Effector CD8-positive, alpha-beta T cell (primary cell): ENCODE results near the gene DDIT3.
"Not testable (repeated sequence)": the region's sequence is repeated elsewhere in the genome, so short reads cannot be mapped to it uniquely, and the experiment has no call there.

Experiments used
- DNase-seq: peaks from one replicate; lab custom pipeline; 2025; lab: John Stamatoyannopoulos, UW
- total RNA-seq, 4 experiments: gene quantifications; one replicate each; lab custom pipeline; 2026; lab: John Stamatoyannopoulos, UW

DDIT3 gene, protein sequence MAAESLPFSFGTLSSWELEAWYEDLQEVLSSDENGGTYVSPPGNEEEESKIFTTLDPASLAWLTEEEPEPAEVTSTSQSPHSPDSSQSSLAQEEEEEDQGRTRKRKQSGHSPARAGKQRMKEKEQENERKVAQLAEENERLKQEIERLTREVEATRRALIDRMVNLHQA
- 33.2 to 51.1 (median 48.0) reads per million in 4 experiments for total RNA-seq

DNA sequence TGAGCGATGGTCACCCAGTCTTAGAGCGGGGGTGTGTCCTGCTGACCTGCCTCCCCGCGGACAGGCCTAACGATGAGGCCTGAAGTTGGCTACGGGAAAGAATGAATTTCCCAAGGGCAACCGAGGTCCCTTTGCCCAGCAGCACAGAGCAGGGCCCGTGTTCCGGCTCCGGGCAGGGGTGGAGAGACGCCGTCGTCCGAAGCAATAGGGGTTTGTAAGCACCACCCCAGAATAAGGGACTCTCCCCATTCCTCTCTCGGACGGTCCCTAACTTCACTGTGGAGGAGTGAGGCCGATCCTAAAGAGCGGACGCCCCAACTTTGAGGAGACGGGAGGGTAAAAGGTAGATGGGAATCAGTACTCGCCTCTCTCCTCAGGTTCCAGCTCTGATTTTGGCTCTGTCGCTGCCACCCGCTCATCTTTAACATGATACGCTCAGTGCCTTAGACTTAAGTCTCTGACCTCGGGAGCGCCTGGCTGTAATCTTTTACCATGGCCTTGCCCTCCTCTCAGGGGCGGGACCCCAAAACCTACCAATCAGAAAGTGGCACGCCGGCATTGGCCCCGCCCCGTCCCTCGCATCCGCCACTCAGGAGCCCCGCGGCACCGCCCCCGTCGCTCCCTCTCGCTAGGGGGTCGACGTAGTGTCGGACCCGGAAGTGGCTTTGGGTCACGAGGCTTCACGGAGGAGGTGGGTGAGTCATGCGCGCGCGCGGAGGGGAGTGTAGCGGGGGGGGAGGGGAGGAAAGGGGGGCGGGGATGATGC is at the start of gene DDIT3:
TSS of gene DDIT3 (minus strand) at position 462 of the 766 bp plus-strand sequence. CDS start 3,108 bp downstream, outside the sequence.
- peak; percentile 99 for DNase-seq

DNA sequence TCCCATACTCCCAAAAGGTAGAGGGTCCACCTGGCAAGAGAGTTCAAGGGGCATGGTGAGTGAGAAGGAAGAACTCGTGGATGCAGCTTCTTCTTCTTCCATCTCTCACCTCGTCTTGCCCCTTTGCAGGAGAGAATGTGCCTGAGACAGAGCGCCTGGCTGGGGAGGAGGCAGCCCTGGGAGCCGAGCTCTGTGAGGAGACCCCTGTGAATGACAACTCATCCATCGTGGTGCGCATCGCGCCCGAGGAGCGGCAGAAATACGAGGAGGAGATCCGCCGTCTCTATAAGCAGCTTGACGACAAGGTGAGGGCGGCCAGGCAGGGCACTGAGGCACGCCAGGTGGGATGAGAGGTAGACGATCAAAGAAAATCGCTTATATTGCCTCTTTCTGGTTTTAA is 49.5 kb upstream of the DDIT3 start:
- DNase-seq: no peak

DNA sequence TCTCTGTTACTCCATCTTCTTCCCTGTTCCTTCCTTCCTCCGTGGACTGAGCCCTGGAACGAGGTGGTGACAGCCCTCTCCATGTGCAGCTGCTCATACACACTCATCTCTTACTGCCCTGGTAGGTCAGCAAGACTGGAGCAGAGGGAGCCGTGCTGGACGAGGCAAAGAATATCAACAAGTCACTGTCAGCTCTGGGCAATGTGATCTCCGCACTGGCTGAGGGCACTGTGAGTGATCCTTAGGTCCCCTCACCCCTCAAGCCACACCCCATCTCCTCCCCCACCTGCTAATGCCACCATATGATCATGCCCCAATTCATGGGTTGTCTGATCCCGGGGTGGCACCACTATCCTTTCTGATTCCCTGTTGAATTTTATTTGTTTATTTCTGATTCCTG is 48.5 kb upstream of the DDIT3 start:
- DNase-seq: no peak

DNA sequence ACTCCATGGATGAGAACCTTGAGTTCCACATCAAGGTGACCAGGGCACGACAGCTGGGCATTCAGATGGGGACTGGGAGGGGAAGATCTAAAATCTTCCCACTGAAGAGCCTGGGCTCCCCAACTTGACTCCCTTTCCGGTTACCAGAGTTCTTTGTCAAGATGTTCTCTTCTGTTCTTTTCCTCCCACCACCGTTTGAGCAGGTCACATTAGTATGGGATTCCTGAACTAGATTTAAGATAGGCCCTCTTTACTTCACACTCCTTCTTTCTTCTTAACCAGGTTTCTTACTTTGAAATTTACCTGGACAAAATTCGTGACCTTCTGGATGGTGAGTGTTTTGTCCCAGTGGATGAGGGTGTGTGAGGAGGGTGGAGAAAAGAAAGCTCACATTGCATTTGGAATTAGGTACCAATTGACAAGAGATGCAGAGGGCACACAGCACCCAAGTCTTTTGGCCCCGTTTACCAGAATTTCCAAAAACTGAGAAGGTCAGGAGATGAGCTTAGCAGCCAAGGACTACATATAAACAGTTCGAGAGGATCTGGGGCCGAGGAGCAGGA is 43.9 kb upstream of the DDIT3 start:
- DNase-seq: no peak

DNA sequence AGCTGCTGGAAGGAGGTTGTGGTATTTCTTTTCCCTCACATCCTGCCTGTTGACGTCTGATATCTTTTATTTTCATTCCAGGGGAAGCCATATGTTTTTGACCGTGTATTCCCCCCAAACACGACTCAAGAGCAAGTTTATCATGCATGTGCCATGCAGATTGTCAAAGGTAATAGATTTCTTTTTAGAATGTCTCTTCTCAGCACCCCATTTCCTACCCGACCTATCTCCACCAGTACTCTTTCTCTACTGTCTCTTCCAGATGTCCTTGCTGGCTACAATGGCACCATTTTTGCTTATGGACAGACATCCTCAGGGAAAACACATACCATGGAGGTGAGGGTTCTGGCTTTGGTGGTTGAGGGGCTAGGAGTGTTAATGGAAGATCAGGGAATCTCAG is 43.0 kb upstream of the DDIT3 start:
- DNase-seq: no peak

DNA sequence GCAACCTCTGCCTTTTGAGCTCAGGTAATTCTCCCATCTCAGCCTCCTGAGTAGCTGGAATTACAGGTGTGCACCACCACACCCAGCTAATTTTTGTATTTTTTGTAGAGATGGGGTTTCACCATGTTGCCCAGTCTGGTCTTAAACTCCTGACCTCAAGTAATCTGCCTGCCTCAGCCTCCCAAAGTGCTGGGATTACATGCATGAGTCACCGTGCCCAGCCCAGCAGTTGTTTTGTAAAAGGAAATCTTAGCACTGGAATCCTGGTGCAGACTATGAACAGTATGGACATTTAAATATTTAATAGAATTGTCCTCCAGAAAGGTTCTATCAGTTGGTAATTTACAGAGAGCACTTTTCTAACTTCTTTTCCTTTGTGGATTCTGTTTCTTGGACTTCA is 40.8 kb upstream of the DDIT3 start:
- DNase-seq: not testable (repeated sequence)

DNA sequence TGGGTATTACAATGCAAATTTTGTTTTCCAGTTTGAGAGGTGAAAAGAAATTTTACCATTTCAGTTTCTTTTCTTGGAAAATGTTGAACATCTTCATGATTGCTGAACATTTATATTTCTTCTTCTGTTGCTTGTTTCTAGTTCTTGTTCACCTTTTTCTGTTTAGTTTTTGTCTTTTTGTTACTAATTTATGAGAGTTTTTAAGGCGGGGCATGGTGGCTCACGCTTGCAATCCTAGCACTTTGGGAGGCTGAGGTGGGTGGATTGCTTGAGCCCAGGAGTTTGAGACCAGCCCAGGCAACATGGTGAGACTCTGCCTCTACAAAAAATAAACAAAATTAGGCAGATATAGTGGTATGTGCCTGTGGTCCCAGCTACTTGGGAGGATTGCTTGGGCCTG is 40.2 kb upstream of the DDIT3 start:
- no peak for DNase-seq

DNA sequence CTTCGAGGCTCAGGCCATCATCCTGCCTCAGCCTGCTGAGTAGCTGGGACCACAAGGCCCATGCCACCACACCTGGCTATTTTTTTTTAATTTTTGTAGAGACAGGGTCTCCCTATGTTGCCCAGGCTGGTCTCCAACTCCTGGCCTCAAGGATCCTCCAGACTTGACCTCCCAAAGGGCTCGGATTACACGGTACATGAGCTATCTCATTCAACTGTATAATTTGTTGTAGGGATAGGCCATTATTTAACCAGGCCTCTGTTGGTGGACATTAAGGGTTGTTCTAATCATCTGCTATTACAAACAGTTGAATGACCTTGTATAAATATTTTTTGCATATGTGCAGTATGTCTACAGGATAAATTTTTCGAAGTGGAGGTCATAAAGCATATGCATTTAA is 38.5 kb upstream of the DDIT3 start:
- DNase-seq: no peak

DNA sequence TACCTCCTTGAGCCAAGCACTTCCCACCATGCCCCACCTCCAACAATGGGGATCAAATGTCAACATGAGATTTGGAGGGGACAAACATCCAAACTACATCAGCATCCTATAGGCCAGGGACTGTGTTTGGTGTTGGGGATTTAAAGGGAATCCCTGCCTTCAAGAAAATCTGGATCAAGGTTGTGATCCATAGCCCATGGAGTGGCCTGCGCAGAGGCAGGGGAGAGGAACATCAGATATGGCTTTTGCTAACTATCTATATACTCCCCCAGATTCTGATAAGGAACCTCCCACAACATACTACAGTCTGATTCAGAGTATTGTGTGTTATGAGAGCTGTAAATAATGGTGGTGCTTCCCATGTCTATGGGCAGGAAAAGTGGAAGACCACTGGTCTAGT is 34.6 kb upstream of the DDIT3 start:
- DNase-seq: no peak

DNA sequence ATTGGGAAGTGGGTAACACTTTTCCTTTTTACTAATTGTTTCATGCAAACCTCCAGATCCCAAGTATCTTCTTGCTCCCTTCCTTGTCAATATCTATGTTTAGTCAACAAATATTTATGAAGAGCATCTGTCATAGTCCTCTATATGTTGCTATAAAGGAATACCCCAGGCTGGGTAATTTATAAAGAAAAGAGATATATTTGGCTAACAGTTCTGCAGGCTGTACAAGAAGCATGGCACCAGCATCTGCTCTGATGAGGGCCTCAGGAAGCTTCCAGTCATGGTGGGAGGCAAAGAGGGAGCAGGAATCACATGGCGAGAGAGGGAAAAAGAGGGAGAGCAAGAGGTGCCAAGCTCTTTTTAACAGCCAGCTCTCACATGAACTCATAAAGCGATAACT is 34.1 kb upstream of the DDIT3 start:
- DNase-seq: no peak

DNA sequence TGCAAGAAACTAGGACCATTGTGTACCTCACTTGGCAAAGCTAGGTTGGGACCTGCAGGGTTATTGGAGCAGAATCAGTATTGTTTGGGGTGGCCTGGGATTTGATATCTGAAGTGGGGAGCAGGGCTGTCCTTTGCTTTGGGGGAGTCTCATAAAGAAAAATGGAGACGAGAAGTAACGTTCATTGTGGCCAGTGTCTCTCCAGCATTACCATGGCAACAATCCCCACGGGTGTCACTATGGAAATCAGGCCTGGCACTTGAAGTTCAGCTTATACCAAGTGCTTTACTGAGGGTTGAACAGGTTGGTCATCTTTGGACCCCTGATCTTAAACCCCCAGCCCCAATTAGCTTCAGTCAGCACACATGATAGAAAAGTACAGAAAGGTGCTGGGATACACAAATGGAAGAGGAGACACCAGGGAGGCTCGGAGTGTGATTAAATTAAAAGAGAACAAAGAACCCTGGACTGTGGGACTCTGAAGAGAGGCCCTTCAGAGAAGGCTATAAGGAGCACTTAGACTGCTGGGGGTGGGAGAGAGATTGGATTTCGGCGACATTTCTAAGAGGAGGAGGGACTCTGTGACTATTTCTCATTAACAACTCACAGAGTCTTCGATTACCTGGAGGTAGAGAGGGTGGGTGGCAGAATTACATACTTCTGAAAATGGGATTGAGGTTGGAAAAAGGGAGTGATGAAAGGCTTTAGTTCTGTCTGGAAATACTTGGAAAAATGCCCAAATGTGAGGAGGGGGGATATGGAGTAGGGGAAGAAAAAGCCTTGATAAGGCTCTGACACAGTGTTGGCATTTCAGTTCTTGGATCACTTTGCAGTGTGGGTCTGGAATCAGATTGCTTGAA is 33.3 kb upstream of the DDIT3 start:
- DNase-seq: no peak

DNA sequence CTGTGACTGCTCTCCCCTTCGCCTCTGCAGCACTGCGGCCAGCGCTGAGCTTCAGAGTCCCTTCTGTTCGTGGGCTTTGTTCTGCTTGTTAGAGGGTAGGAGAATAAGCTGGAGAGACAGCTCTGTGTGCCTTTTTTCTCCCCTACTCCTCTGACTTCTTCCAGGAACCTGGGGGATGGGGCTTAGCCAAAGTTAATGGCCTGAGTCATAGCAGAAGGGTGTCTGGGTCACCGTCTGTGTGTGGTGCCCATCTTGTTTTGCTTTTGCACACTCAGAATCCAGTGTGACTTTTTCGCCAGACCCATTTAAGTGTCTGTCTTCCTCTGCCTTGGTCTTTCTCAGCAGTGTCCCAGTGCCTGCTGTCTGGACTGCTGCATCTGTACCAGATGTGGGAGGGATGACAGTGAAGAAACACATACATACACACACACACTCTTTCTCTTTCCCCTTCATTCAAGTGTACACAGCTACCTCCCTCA is 32.6 kb upstream of the DDIT3 start:
- DNase-seq: no peak

DNA sequence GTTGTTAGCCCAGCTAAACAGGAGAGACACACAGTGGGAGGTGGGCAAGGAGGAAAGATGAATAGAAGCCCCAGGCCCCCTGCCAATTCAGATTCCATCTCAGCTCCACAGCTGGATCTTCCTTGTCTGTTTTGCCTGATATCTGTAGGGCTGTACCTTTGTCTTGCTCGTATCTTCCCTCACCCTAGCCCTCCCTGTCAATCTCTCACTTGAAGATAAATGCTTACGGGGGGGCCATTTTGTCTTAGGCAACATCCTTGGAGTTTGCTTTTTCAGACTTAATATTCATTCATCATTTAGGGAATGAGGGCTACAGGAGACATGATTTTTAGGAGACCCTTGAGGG is 32.0 kb upstream of the DDIT3 start:
- no peak for DNase-seq

DNA sequence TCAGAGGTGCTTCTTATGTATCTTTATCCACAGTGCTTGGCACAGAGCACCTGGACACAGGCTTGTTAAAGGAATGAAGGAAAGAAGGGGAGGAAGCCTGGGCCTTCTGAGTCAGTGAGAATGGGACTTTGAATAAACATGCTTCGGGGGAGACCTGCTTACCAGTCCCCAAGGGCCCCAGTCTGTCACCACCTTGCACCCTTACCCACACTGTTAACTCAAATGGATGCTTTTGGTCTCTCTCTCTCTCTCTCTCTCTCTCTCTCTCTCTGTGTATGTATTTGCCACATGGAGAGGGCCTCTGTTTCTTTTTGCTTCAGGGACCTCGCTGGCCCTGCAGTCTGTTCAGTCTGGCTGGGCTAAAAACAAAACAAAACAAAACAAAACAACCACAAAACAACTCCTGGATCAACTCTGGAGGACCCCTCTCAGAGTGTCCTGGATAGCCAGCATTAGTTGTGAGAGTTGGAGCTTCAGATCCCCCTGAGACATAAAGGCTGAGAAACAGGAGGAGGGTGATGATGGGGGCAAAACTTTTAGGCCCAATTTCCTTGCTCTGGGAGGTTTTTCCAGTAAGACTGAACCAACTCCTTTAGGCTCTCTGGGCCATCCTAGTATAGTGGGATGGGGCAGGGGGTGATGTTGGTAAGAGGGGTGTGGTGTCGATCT is 31.5 kb upstream of the DDIT3 start:
- no peak for DNase-seq

DNA sequence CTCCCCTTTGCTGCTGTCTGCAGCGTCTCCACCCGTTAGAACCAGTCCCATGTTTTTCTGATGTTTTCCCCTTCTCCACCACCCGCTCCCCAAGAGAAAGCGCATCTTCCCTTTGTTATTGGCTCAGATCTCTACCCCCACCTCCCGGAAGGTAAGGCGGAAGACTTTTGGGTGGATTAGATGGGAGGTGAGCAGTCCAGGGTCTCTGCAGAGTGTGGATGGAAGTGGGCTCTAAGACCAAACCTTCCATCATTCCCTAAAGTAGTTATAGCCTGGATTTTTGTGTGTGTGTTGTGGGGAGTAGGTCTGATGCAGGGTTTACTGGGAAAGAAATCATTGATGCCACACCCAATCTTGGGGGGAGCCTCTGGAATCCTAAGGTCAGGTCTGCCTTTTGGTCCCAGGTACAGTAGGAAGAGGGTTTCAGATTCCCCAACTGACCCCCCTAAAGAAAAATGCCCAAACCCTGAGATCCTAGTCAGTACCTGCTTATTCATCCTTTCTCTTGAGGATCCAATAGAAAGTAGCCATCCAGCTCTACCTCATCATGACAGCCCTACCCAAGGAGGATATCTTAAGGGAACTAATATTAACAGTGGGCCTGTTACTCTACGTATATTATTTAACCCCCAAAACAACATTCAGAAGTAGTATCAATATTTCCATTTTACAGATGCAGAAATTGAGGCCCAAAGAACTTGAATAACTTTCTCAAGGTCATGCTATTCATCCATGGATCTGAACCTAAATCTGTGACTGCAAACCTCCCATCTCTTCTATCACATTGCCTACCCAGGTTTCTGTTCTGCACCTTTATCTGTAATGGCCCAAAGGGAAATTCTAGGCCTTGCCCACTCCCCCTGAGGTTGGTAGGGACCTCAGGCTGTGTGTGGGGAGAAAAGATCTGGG is 30.6 kb upstream of the DDIT3 start:
- DNase-seq: no peak

DNA sequence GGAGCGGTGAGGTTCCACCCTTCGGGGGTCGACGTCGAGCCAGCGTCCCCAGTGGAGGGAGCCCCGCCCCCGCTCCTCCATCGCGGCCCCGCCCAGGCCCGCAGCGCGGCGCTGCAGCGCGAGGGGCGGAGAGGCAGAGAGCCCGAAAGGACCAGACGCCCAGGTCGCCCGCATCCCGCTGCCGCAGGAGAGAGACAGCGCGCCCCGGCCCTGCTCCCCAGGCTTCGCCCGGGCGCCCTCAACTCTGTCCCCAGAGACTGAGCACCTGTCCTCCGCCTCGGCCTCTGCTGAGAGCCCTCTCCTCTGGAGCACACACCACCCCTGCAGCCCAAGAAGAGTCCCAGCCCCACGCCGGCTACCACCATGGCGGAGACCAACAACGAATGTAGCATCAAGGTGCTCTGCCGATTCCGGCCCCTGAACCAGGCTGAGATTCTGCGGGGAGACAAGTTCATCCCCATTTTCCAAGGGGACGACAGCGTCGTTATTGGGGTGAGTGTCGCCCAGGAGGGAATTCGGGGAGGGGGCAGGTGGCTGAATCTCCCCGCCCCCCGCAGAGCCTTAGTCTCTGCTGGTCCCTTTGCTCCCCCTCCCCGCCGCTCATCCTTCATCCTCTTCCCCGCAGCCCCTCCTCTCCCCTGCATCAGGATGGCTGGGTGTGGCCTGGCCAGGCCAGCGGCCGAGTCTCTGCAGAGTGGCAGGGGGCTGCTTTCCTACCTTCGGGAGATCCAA is 29.8 kb upstream of the DDIT3 start, which contains the start of gene KIF5A:
TSS of gene KIF5A (plus strand) at position 136 of the 732 bp plus-strand sequence. CDS start at position 364, 228 bp downstream.
- DNase-seq: peak; percentile 45

DNA sequence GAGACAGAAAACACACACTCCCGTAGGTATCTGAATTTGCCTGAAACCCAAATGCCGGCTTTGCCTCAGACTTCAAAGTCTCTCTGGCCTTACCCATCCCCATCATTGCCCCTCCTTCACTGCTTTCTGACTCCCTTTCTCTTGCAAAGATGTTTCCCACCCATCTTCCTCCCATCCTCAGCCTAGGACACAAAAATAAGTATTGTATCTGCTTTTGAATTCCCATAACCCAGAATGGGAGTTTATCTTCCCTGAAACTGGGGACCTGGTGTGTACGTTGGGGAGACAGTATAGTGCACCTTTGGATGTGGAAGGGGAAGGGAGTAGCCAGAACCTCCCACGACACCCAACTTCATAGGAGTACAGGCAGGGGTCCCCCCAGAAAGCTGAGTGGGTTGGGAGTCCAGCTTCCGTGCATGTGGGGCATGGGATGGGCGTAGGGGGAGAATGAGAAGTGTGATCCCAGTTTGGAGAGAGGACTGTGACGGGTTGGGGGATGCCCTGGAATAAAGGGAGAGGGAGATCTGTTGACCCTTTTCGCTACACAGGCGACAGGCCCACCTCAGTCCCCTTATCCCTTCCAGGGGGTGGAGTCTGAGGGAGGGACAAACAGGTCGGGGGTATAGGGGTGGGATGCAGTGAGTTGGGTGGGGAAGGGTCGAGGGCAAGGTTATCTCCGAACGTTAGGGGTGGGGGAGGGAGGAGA is 29.0 kb upstream of the DDIT3 start:
- no peak for DNase-seq

DNA sequence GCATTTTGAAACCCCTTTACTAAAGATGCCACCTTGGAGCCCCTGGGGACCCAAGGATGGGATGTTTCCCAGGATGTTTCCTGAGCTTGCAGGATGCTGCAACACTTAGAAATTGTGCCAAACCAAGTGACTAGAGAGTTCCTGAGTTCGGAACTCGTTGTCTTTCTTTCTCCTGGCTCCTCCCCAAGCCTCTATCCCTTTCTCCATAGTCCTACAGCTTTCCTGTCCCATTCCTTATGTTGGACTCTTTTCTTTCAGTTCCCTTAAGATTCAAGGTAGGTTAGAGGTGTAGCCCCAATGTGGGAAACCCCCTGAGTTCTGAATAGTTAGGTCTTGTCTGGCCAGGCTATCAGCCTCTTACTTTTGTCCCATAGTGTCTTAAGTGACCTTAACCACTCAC is 28.2 kb upstream of the DDIT3 start:
- no peak for DNase-seq

DNA sequence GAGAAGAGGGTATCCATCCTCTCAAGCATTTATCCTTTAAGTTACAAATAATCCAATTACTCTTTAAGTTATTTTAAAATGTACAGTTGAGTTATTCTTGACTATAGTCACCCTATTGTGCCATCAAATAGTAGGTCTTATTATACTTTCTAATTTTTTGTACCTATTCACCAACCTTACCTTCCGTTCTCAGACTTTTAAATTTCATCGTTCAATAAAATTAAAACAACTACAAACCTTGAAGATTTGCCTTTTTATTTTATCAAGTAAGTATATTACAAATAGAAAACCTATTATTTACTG is 27.6 kb upstream of the DDIT3 start:
- DNase-seq: no peak
